Hindlimb muscle (tissue), 1 donor: ENCODE results near the gene OVCH1. TPM values are rescaled to one million over a fixed set of nuclear protein-coding genes. Genes with fewer than 3 reads are reported as not detected.

Experiments used
- DNase-seq: peaks from one replicate; pipeline ENCODE4 v3.0.0-alpha.2; 2013
- polyA plus RNA-seq: library from polyadenylated mRNA; unstranded; fragments of 120-200 nt; gene quantifications from one replicate; pipeline ENCODE4 v1.2.1, GENCODE V29; 2013; ENCODE audit not compliant: insufficient read length

OVCH1 gene, protein sequence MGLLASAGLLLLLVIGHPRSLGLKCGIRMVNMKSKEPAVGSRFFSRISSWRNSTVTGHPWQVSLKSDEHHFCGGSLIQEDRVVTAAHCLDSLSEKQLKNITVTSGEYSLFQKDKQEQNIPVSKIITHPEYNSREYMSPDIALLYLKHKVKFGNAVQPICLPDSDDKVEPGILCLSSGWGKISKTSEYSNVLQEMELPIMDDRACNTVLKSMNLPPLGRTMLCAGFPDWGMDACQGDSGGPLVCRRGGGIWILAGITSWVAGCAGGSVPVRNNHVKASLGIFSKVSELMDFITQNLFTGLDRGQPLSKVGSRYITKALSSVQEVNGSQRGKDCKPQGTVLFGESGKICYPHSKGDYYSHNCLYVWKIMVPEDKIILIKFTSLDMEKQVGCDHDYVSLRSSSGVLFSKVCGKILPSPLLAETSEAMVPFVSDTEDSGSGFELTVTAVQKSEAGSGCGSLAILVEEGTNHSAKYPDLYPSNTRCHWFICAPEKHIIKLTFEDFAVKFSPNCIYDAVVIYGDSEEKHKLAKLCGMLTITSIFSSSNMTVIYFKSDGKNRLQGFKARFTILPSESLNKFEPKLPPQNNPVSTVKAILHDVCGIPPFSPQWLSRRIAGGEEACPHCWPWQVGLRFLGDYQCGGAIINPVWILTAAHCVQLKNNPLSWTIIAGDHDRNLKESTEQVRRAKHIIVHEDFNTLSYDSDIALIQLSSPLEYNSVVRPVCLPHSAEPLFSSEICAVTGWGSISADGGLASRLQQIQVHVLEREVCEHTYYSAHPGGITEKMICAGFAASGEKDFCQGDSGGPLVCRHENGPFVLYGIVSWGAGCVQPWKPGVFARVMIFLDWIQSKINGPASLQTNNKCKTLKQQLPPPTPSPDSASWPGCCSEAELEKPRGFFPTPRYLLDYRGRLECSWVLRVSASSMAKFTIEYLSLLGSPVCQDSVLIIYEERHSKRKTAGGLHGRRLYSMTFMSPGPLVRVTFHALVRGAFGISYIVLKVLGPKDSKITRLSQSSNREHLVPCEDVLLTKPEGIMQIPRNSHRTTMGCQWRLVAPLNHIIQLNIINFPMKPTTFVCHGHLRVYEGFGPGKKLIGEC
- polyA plus RNA-seq: 0.54 TPM

DNA sequence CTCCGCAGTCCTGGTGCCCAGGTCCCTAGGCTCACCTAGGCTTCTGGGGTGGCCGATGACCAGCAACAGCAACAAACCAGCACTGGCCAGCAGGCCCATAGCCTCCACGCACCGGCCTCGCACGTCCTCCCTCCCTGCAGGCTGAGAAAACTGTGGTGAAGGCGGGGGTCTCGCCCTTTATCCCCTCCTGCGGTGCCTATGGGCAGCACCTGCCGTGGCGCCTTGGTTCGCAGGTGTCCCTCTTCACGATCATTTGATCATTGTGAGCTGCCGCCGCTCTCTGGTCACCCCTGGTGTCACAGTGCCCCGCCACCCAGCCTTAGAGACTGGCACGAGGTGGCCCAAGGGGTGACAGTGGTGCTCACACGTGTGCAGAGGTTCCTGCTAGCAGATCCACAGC is at the start of gene OVCH1:
TSS of gene OVCH1 (minus strand) at position 99 of the 400 bp plus-strand sequence. CDS start at position 99, 0 bp downstream.
- DNase-seq: no peak

DNA sequence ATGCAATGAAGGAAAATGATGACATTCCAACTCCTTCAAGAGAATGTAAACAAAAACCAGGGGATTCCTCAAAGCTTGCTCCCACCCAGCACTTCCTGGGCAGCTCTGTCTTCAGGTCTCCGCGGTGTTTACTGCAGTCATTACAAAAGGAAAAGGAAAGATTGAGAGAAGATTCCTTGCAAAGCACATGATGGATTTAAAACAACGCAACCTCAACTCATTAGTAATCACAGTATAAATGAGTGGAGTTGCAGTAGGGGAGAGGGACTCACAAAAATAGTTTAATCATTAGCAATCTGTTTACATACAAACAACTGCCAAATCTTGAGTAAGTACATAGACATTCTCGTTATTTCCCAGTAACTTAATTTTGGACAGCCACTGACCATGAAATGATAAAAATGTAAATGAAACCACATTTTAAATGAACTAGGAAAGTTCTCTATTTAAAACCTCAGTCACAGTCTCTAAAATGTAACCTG is 49.7 kb upstream of the OVCH1 start:
- DNase-seq: no peak

DNA sequence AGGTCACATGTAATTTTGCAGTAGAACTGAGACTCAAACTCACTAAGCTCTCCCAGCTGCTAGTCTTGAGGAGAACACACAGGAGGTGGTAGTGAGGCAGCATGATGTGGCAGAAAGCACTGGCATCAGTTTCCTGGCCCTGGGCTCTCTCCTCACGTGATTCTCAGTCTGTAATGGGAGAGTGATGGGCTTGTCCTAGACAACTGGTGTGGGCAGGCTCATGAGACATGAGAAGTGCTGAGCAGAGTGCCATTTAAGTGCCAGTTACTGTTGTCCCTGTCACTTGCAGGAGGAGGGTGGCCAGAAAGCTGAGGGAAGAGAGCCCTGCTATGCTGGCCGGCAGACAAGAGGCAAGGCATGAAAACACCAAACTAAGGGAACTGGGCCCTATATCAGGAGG is 48.5 kb upstream of the OVCH1 start:
- no peak for DNase-seq

DNA sequence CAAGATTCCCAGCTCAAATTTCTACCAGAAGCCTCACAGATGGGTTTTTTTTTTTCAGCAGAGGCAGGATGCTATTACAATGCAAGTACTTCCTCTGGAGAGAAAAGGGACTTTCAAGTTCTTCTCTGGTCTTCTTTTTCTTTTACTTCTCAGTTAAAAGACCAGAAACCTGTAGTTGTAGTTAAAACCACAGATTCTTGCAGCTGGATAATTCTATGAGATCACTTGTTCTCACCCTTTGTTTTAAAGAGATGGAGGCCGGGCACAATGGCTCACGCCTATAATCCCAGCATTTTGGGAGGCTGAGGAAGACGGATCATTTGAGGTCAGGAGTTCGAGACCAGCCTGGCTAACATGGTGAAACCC is 47.6 kb upstream of the OVCH1 start:
- DNase-seq: no peak

DNA sequence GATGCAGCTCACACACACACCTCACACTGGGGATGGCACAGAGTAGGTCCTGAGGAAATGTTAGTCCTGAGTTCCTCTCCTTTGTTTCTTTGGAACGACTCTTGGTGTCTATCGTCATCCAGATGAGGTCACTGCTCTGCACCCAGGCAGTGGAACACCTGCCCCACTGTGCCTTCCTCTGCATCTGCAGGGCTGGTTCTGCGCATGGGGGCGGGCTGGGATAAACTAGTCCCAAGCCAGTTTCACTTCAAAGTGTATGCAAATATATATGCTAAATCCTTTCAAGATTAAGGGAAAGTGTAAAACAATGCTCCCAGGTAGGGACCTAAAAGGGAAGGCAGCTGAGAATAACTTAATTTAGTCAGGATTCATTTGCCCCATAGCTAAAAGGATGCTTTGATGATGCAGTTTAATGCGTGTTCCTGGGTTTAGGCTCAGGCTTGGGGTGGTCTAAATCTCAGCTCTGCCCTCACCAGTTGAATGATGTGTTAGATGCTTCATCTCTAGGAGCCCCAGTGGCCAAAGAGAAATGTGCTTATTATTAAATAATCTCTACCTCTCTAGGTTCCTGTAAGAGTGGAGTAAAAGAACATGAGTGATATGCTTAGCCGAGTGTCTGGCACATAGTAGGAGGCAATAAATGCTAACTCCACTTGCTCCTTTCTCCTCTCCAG is 47.1 kb upstream of the OVCH1 start:
- DNase-seq: no peak

DNA sequence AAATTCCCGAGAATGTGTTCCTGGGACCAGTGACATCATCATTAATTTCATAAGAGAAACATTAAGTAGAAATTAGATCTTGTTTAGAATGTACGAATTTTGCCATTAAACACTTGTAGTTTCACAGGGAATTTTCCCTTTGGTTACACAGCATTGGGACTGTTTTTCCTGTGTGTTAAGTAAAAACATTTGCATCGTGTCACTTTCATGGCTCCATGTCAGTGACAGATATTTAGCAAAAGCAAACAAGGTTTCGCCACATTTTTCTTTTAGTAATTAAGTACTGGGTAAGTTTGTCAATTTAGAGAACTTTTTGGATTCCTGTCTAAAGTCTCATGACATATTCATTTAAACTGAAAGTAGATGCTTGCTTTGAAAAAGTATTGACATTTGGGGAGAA is 45.5 kb upstream of the OVCH1 start:
- peak; percentile 26 for DNase-seq

DNA sequence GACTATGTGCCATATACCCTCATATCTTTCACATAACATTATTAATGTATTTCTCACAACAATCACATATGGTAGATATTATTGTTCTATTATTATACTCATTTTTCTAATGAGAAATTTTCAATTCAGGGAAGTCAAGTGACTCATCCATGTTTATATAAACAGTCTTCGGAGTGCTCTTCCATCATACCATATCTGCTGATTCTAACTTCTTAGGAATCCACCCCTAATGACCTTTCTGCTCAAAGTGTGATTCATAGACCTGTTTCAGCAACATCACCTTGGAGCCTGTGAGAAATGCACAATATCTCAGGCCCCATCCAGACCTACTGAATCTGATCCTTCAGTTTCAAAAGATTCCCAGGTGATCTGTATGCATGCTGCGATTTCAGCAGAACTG is 39.8 kb upstream of the OVCH1 start:
- DNase-seq: no peak

DNA sequence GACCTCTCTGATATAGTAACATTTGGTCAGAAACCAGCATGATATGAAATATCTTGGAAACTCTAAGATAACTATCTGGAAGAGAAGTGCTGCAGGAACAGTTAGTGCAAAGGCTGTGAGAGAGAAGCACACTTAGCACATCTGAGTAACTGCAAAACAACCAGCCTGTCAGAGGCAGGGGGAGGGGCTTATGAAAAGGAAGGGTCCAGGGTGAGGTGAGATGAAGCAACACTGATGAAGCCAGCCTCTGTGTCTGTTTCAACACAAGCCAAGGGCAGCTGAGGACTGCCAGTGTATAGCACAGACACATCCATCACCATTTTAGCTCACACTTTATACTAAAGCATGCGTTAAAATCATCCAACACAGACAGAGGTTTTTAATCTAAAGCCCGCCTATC is 37.4 kb upstream of the OVCH1 start:
- DNase-seq: no peak

DNA sequence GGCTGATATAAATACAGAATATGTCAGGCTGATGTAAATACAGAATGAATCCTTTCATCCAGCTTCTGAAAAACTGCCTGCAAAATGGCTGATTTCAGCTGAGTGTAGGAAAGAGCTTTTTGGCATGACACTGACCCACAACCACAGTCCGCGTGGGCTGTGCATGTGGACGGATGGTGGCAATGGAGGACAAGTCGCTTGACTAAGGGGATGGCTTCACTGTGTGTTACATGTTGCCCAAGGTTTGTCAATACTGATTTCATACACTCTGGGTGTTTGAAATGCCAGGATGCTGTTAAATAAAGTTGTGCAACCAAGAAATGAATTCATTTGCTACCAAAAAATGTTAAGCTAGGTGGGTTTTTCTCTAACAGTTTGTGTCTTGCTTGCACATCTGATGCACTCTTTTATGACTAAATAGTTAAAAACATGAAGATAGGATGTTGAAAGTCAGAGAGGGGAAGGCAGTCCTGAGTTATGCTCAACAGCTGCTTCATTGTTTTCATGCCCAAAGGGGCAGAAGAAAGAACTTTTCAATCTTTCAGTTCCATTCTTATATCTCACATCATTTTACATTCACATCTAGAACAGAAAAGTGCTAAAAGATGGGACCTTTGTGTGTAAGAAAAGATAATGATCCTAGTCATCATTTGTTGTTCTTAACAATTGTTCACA is 36.5 kb upstream of the OVCH1 start:
- no peak for DNase-seq

DNA sequence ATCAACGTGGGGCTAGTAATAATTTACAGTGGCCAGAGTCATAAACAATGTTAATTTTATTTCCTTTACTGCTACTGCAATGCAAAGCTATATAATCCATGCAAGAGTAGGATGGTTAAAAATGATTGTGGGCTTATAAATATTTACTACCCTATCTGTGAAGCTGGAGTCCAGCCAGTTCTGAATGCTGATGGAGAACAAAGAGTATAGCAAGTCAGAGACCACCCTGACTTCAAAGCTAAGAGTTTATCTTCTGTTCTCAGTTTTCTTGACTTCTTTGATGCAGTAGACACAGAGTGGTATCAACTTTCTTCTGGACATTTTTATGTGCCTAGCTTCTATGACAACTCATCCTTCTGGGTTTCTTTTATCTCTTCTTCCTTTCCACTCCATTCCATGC is 34.0 kb upstream of the OVCH1 start:
- DNase-seq: no peak

DNA sequence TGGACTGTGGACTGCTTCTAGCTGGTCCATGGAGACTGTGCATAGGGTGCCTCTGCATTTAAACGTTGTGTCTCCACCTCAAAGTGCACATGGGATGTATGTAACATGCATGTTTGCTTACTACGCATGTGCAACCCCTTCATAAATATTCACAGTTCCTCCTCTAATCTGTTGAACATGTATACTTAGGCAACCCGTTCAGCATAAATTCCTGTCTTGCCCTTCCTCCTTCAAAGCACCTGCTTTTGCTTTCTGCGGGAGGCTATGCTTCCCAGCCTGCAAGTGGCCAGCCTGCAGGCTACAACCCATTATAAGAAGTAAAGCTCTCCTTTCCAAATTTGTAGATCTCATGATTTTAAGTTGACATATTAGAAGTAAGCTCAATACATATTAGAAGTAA is 33.0 kb upstream of the OVCH1 start:
- DNase-seq: no peak

DNA sequence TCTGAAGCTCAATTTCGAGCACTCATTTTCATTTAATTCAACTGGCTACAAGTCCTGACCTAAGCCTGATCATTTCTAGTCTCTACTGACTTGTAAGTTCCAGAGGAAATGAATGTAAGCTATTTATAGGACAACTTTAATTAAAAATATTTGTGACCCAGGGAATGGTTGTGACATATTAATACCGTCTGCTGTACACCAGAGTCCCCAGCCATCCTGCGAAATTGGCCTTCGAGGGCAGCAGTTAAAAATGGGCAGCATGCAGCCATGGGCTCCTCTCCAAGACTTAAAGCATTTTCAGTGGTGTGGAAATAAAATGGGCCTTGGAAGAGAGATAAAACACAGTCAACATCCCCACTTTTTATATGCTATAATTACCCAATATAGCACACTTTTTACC is 30.7 kb upstream of the OVCH1 start:
- no peak for DNase-seq

DNA sequence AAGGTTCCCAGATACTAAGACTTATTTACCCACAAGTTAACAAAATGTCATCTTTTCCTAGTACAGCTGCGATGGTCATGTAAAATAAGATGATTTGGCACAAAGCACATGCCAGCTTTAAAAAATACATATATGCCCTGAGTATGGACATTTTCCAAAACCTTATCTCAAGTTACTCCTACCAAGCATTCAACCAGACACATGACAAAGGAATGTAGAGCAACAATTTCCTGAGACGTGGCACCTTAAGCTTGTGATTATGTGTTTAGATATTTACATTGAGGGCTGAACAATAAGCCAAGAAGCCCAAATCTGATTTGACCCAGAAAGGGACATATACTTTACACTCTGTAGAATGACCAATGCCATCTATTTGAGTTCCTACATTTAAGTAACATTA is 24.5 kb upstream of the OVCH1 start:
- no peak for DNase-seq

DNA sequence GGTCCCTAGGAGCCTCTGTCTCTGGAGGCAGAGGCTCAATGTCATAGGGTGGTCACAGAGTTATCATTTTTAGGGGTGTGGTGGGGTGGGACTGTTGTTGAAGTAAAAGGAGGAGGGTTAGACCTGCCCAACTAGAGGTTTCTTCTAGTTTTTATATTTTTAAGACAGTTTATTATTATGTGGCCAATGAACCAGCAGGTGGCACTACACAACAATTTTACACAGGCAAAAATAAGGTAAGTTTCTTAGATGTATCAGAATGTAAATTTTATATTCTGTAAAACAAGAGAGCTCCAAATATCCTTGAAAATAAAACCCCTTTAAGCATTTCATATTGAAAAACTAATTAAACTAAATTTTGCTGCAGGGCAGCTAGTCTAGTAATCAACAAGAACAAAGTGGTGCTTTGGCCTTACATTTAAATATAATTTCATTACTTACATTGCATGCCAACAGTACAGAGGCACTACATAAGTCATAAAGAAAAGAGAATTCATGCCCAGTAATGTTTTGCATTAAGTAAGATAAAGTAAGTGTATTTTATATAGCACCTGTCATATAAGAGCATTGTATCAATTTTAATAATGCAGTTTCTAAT is 22.2 kb upstream of the OVCH1 start:
- peak; percentile 53 for DNase-seq

DNA sequence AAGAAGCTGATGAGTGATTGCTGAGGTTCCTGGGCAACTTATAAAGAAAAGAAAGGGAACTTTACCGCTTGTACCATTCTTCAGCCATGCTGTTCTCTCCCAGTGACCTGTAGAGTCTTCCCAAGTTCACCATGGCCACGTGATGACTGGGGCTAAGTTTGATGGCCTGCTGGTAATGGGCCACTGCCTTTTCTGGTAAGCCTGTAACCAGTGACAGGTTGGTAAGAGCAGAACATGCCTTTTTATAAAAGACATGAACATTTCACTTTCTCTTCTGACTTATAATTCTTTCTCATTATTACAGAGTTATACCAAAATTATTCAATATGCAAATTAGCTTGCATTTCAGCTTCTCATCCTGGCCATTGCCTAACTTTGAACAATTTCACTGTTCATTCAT is 20.9 kb upstream of the OVCH1 start:
- DNase-seq: no peak

DNA sequence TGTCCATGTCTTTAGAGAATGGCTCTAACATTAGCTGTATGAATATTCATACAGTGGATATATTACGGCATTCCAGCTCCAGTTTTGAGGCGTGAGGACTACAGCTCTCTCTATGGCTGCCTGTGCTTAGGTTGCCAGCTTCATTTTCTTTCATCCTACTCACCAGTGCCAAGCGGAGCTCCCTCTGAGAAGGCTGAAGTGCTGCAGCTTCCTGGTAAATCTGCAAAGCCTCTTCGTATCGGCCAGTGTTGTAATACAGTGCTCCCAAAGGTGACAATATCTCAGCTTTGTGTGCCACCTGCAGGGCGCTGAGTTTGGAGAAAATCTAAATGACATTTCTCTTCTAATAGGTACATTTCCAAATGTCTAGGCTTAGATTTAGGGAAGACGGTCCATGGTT is 19.8 kb upstream of the OVCH1 start:
- no peak for DNase-seq

DNA sequence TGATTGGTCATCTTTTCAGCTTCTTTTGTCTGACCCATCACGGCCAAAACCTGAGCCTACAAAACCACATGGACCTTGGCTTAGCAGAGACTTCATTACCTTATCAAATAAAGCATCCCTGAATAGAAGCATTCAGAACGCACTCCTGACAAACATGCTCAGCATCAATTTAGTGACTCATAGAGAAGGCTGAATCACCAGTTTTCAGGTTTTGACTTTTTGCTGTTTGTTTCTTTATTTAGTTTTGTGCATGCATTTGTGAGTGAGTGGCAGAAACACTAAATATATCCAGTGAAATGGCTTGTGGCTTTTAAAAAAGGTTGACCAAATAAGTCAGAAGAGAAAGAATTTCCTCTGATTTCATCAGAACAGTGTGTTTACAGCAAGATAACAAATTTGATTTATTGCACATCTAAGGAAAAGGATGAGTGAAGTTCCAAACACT is 19.0 kb upstream of the OVCH1 start:
- DNase-seq: no peak

DNA sequence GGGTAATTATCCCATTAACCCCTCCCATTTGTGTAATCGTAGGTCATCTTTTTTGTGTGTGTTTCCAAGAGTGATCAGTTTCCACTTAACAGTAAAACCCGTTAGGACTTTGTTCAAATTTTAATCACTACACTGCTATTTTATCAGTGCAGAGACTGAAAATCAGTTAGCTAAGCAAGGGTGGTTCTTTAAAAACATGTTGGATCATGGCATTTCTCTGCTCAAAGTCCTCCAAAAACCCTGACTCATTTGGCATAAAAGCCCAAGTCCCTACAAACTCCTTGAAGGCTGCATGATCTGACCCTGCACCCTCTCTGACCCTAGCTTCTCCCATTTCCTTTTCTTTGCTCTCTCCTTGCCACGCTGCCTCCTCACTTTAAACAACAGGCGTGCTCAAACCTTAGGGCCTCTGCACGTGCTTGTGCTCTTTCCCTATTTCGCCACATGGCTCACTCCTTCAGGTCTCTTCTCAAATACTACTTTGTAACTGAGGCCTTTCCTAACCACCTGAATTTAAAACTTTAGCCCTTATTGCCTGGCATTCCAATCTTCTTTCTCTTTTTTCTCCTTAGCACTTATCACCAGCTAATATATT is 13.2 kb upstream of the OVCH1 start:
- DNase-seq: no peak

DNA sequence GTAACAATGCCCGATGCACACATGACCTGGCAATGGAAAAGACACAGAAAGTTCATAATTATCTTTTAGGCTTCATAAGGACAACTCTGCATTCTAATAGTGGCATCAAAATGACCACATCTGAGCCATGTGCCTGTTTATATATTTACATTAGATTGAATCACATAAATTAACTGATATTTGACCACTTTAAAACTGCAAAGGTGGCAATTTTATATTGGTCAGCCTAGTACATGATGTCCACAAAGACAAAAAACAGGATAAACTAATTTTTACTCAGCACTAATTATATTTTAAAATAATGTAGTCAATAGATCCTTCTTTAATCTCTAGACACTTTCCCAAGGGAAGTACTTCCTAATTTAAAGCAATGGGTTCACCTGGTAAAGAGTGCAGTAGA is 12.0 kb upstream of the OVCH1 start:
- no peak for DNase-seq

DNA sequence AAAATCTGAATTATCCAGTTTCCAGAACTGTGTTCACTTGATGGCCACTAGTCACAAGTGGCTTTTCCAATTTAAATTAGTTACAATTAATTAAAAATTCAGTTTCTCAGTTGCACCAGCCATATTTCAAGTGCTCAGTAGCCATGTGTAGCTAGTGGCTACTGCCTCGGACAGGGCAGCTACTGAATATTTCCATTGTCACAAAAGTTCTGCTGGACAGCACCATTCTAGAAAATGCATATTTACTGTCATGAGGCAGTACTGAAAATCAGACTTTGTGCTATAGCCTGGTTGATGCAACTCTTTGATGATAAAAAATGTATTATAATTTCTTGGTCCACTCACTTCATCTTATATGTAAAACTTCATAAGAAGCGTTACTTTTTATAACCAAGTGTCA is 11.5 kb upstream of the OVCH1 start:
- no peak for DNase-seq

DNA sequence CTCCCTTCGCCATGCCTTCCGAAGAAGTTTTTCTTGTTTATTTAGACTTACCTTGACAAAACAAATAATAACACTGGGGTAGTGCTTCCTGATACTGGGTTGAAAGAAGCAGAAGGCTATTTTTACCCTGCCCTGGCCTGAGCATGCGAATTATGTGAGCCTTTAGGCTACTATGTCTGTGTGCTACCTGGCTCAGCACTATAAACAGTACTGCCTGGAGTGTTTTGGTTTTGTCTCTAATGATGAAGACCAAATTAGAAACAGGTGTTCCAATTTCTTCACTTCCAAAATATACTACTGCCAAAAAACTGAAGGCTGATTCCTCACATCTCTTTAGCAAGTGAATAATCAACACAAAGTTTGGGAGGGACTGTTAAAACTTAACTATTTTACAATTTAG is 7.6 kb upstream of the OVCH1 start:
- DNase-seq: no peak
